Stomach (tissue), 9 donors: ENCODE results near the gene C1QTNF5. TPM values are rescaled to one million over a fixed set of nuclear protein-coding genes. Genes with fewer than 3 reads are reported as not detected.

Experiments
- DNase-seq, 2 donors: peaks; one replicate each; pipeline versions ENCODE4 v3.0.0 to v3.0.0-alpha.2; 2013 to 2019
- H3K27ac ChIP-seq, 5 donors: fragments of 200-600 bp in 4 of 5; sonication (generic) in 4 of 5; one replicate each; pipeline ENCODE4 v1.5.1; 2013 to 2019; ENCODE audit warnings: mild to moderate bottlenecking in 1 of 5, moderate library complexity in 1 of 5
- H3K27me3 ChIP-seq, 3 donors: fragments of 200-600 bp; sonication (generic); one replicate each; pipeline ENCODE4 v1.5.1; 2017 to 2019; ENCODE audit warnings: mixed run types in 1 of 3
- H3K36me3 ChIP-seq, 4 donors: fragments of 200-600 bp; sonication (generic); 1 replicate in 3 of 4; 2 replicates in 1 of 4; pipeline ENCODE4 v1.5.1; 2016 to 2019
- H3K4me1 ChIP-seq, 4 donors: fragments of 200-600 bp; sonication (generic); one replicate each; pipeline ENCODE4 v1.5.1; 2016 to 2019
- H3K4me3 ChIP-seq, 4 donors: fragments of 200-600 bp; sonication (generic) in 3 of 4; one replicate each; pipeline ENCODE4 v1.5.1; 2016 to 2019; ENCODE audit warnings: mild to moderate bottlenecking in 1 of 4
- H3K9me3 ChIP-seq, 4 donors: fragments of 200-600 bp; sonication (generic); one replicate each; pipeline ENCODE4 v1.5.1; 2016 to 2019
- CTCF ChIP-seq, 7 experiments: fragments of 450-650 bp in 4 of 7; fragments of 200-600 bp in 3 of 7; sonication (generic) in 3 of 7; IDR thresholded peaks; one replicate each; pipeline ENCODE4 v1.5.1; 2016 to 2019; ENCODE audit warnings: antibody characterized with exemption in 7 of 7, control low read depth in 2 of 7, mild to moderate bottlenecking in 1 of 7
- EP300 ChIP-seq: sonication (generic); formaldehyde crosslinking; IDR thresholded peaks from one replicate; pipeline ENCODE4 v1.6.1; 2017; ENCODE audit warnings: antibody characterized with exemption
- POLR2A ChIP-seq, 4 donors: fragments of 450-650 bp; IDR thresholded peaks; one replicate each; pipeline ENCODE4 v1.6.1; 2016; ENCODE audit warnings: antibody characterized with exemption in 4 of 4, control low read depth in 2 of 4, mild to moderate bottlenecking in 1 of 4, moderate library complexity in 1 of 4
- POLR2AphosphoS5 ChIP-seq, 3 donors: sonication (generic); formaldehyde crosslinking; IDR thresholded peaks; one replicate each; pipeline ENCODE4 v1.6.1; 2016; ENCODE audit warnings: antibody characterized with exemption in 3 of 3
- WGBS, 5 donors: extraction: QIAGEN DNeasy Blood & Tissue Kit in 3 of 5; methylation state at CpG; one replicate each; pipeline versions ENCODE4 v1.1.5 to v1.1.7; 2013 to 2018; 5-methylcytosine and 5-hydroxymethylcytosine counted together
- intact Hi-C: fragments of 100-400 bp; cut with DNase I; formaldehyde crosslinking; loops from one replicate; pipeline ENCODE4 v1.15.1; 2023; ENCODE audit warnings: low total_unique reads
- polyA plus RNA-seq, 3 donors: library from polyadenylated mRNA; stranded (reverse); fragments of 200-250 nt; gene quantifications; one replicate each; pipeline ENCODE4 v1.2.3, GENCODE V29; 2013
- total RNA-seq, 5 donors: library from RNA; depleted of rRNA; stranded (reverse); fragments of >200 nt; gene quantifications; one replicate each; pipeline versions ENCODE4 v1.1.0 to v1.2.3, GENCODE V29; 2014 to 2016
- donor health status: healthy with polysubstance abuse.
- donor health status: Bipolar disorder and iron deficiency.
- donor health status: healthy.

The C1QTNF5 gene
- total and polyA plus RNA-seq, 8 donors = 11.4 to 169 (median 19.0) TPM

DNA sequence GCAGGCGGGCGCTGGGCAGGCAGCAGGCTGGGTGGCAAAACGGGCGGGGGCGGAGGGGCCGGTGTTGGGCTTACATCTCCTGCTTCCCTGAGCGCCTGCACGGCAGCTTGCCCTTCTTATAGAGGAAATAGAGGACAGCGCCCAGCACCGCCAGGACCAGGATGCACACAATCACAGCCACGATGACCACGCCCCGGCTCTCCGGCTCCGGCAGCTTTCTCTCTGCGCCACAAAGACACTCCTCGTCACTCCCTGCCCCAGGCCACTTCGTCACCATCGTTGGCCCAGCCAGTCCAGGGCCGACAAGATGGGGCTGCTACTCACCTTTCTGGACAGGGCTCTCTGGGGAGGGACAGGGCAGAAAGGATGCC lies 30.0 kb downstream of the C1QTNF5 start:
- no peak overlapping the region for H3K4me3 ChIP-seq
- no peak for TF ChIP-seq CTCF (IDR thresholded peaks at IDR 0.05)
- no peak for TF ChIP-seq POLR2AphosphoS5 (IDR thresholded peaks at IDR 0.05)
- TF ChIP-seq EP300 = no peak
- TF ChIP-seq POLR2A (IDR thresholded peaks at IDR 0.05) = no peak
- peaks cover 9 to 81% (median 53%) of the 10 kb centered on the region in 4 donors for H3K36me3 ChIP-seq
- peaks cover 9 to 64% (median 28%) of the 10 kb centered on the region in 4 donors for H3K4me1 ChIP-seq
- intact Hi-C loops = no loop called here
- no peak for DNase-seq
- H3K27ac ChIP-seq = peak overlapping the region in 4 of 5 donors; percentile 15 to 95 (median 59)
- WGBS, 5 donors = 60 to 74% (median 70%) methylated on average over 6 to 20 of the region's 20 CpGs
- H3K9me3 ChIP-seq = no peaks in the 10 kb centered on the region
- H3K27me3 ChIP-seq = peaks cover 0 to 18% (median 12%) of the 10 kb centered on the region in 3 donors

DNA sequence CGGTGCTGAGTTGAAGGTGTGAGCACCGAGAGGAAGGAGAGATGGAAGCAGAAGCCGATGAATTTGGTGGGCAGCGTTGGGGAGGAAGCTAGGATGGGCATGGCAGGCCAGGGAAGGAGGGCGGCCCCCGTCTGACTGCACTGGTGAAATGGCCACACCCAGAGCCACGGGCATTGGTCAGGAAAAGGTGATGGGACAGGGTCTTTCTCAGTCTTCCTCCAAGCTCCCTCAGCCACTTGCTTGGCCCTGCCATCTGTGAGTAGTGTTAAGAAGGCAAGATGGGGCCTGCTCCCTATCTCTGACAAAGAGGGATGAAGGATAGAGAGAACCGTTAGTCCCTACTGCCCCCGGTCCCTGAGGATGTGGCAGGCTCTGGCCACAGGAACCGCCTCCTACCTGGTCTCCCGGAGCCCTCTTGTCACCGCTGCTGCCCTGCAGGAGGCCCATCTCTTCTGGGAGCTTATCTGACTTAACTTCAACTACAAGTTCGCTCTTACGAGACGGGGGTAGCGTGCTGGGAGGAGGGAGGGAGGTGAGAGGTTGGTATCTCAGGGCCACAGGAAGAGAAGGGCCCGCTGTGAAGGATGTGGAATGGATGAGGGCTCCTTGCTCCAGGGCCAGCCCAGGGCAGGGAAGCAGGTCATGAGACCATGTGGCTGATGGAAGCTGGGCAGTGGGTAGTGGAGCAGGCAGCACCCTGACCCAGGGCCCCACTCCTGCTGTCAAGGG lies 30.6 kb downstream of the C1QTNF5 start:
- peak overlapping the region in 4 of 5 donors; percentile 15 to 95 (median 59) for H3K27ac ChIP-seq
- no peak for DNase-seq
- H3K36me3 ChIP-seq = peaks cover 9 to 84% (median 55%) of the 10 kb centered on the region in 4 donors
- intact Hi-C loops = no loop called here
- peaks cover 0 to 12% (median 7%) of the 10 kb centered on the region in 3 donors for H3K27me3 ChIP-seq
- no peak for TF ChIP-seq CTCF (IDR thresholded peaks at IDR 0.05)
- no peak for TF ChIP-seq POLR2AphosphoS5 (IDR thresholded peaks at IDR 0.05)
- H3K4me3 ChIP-seq = no peak overlapping the region
- H3K9me3 ChIP-seq = no peaks in the 10 kb centered on the region
- 77 to 87% (median 79%) methylated on average over 14 to 17 of the region's 17 CpGs for WGBS, 5 donors
- H3K4me1 ChIP-seq = peaks cover 4 to 59% (median 22%) of the 10 kb centered on the region in 4 donors

- peaks cover 0 to 52% (median 16%) of the 10 kb centered on the region in 4 donors for H3K4me1 ChIP-seq
- H3K27ac ChIP-seq = peak overlapping the region in 3 of 5 donors; percentile 24 to 95 (median 90)
- peaks cover 0 to 5% (median 0%) of the 10 kb centered on the region in 3 donors for H3K27me3 ChIP-seq
- H3K4me3 ChIP-seq = no peak overlapping the region
- TF ChIP-seq POLR2AphosphoS5 (IDR thresholded peaks at IDR 0.05) (no peak), CTCF (IDR thresholded peaks at IDR 0.05) (no peak), POLR2A (IDR thresholded peaks at IDR 0.05) (no peak), EP300 (no peak)
- intact Hi-C loops = no loop called here
- peaks cover 9 to 86% (median 60%) of the 10 kb centered on the region in 4 donors for H3K36me3 ChIP-seq
- H3K9me3 ChIP-seq = no peaks in the 10 kb centered on the region
- 79 to 87% (median 83%) methylated on average over 11 of the region's 11 CpGs for WGBS, 5 donors
- DNase-seq = no peak
Observed at GRCh38 chr11:119309411-119309810, 31.3 kb downstream of the C1QTNF5 start.

- Histone ChIP-seq H3K4me3 (no peak overlapping the region), H3K4me1 (peaks cover 0 to 42% (median 13%) of the 10 kb centered on the region in 4 donors), H3K27ac (peak overlapping the region in 4 of 5 donors; percentile 48 to 95 (median 74)), H3K36me3 (peaks cover 15 to 93% (median 68%) of the 10 kb centered on the region in 4 donors), H3K27me3 (no peaks in the 10 kb centered on the region), H3K9me3 (no peaks in the 10 kb centered on the region)
- no peak for DNase-seq
- TF ChIP-seq POLR2A (IDR thresholded peaks at IDR 0.05) = no peak
- no peak for TF ChIP-seq POLR2AphosphoS5 (IDR thresholded peaks at IDR 0.05)
- TF ChIP-seq CTCF (IDR thresholded peaks at IDR 0.05) = no peak
- 65 to 96% (median 90%) methylated on average over 4 to 5 of the region's 5 CpGs for WGBS, 5 donors
- intact Hi-C loops = no loop called here
Observed at GRCh38 chr11:119307974-119308373, 32.7 kb downstream of the C1QTNF5 start.
